OCI-LY1 (cell line): ENCODE data around the gene LDLRAD4.

Experiments
- H2AFZ ChIP-seq: fragments of 200-600 bp; sonication (generic), shearing (Covaris generic); 2 replicates; pipeline ENCODE4 v1.6.0; 2014; ENCODE audit warnings: antibody characterized with exemption, mild to moderate bottlenecking, low read length
- H3F3A ChIP-seq: fragments of 200-600 bp; sonication (generic), shearing (Covaris generic); 2 replicates; pipeline ENCODE4 v1.6.0; 2014; ENCODE audit warnings: mild to moderate bottlenecking, antibody characterized with exemption, low read length, moderate library complexity; ENCODE audit not compliant: insufficient read depth
- H3K27ac ChIP-seq: fragments of 200-600 bp; sonication (generic); 2 replicates; pipeline ENCODE4 v1.5.1; 2014; ENCODE audit warnings: low read length, mixed run types, mild to moderate bottlenecking, low read depth; ENCODE audit not compliant: poor library complexity, severe bottlenecking
- H3K27me3 ChIP-seq: fragments of 200-600 bp; sonication (generic); 2 replicates; pipeline ENCODE4 v1.6.0; 2014; ENCODE audit warnings: antibody characterized with exemption, mild to moderate bottlenecking, low read length, moderate library complexity; ENCODE audit not compliant: insufficient read depth
- H3K36me3 ChIP-seq: fragments of 200-600 bp; sonication (generic); 2 replicates; pipeline ENCODE4 v1.6.1; 2014; ENCODE audit warnings: mild to moderate bottlenecking, antibody characterized with exemption, low read length, moderate library complexity, mixed read lengths; ENCODE audit not compliant: insufficient read depth
- H3K4me1 ChIP-seq: fragments of 200-600 bp; sonication (generic); 2 replicates; pipeline ENCODE4 v1.5.1; 2014; ENCODE audit warnings: mild to moderate bottlenecking, low read length, moderate library complexity; ENCODE audit not compliant: insufficient read depth, severe bottlenecking
- H3K4me2 ChIP-seq: fragments of 200-600 bp; sonication (generic), shearing (Covaris generic); 2 replicates; pipeline ENCODE4 v1.6.1; 2014; ENCODE audit warnings: low read length
- H3K4me3 ChIP-seq: fragments of 200-600 bp; sonication (generic); 2 replicates; pipeline ENCODE4 v1.5.1; 2014; ENCODE audit warnings: low read length, low read depth, mild to moderate bottlenecking, mixed read lengths; ENCODE audit not compliant: poor library complexity, severe bottlenecking
- H3K79me2 ChIP-seq: fragments of 200-600 bp; shearing (Covaris generic); 2 replicates; pipeline ENCODE4 v1.6.1; 2016; ENCODE audit warnings: mixed run types, low read length, mixed read lengths; ENCODE audit not compliant: insufficient read depth
- H3K9ac ChIP-seq: fragments of 200-600 bp; sonication (generic), shearing (Covaris generic); 2 replicates; pipeline ENCODE4 v1.6.1; 2014; ENCODE audit warnings: mild to moderate bottlenecking, low read length, mixed read lengths
- H3K9me2 ChIP-seq: fragments of 200-600 bp; sonication (generic), shearing (Covaris generic); 2 replicates; pipeline ENCODE4 v1.6.1; 2014; ENCODE audit warnings: low read depth, mild to moderate bottlenecking, low read length, mixed read lengths
- H3K9me3 ChIP-seq: fragments of 200-600 bp; shearing (Covaris generic); 2 replicates; pipeline ENCODE4 v1.6.1; 2014; ENCODE audit warnings: low read length, mixed read lengths
- H4K20me1 ChIP-seq: fragments of 200-600 bp; sonication (generic), shearing (Covaris generic); 2 replicates; pipeline ENCODE4 v1.6.0; 2016; ENCODE audit warnings: mild to moderate bottlenecking, low read length; ENCODE audit not compliant: insufficient read depth
- CTCF ChIP-seq: fragments of 200-600 bp; sonication (generic), shearing (Covaris generic); IDR thresholded peaks from 2 replicates; pipeline ENCODE4 v1.5.1; 2017; ENCODE audit warnings: mild to moderate bottlenecking, antibody characterized with exemption, low read length, moderate library complexity, mixed read lengths
- EZH2 ChIP-seq: fragments of 200-600 bp; sonication (generic), shearing (Covaris generic); IDR thresholded peaks from 2 replicates; pipeline ENCODE4 v1.8.0; 2017; ENCODE audit warnings: borderline replicate concordance, mixed run types, mild to moderate bottlenecking, antibody characterized with exemption, low read length, moderate library complexity, mixed read lengths

LDLRAD4 gene

GRCh38 chr18:13635046-13635445 lies 416.5 kb downstream of the LDLRAD4 start:
- peaks cover 29% of the 10 kb centered on the region for H3K9me3 ChIP-seq
- peaks cover 24% of the 10 kb centered on the region; the same call in 1 of the 2 replicates for H3K79me2 ChIP-seq
- no peaks in the 10 kb centered on the region for H3K27me3 ChIP-seq
- H3K27ac ChIP-seq, result no peak overlapping the region
- H3K9me2 ChIP-seq, result no peaks in the 10 kb centered on the region
- H3K4me2 ChIP-seq, result no peak overlapping the region
- H4K20me1 ChIP-seq, result no peaks in the 10 kb centered on the region
- H2AFZ ChIP-seq, result no peak overlapping the region
- H3K36me3 ChIP-seq, result peaks cover 90% of the 10 kb centered on the region
- H3K4me3 ChIP-seq, result no peak overlapping the region
- peaks cover under 1% of the 10 kb centered on the region for H3K4me1 ChIP-seq
- no peaks in the 10 kb centered on the region for H3F3A ChIP-seq
- TF ChIP-seq EZH2 (no peak), CTCF (no peak)
- H3K9ac ChIP-seq, result no peak overlapping the region

GRCh38 chr18:13638719-13639595 lies 420.4 kb downstream of the LDLRAD4 start:
- H3K9me2 ChIP-seq, result no peaks in the 10 kb centered on the region
- H4K20me1 ChIP-seq, result no peaks in the 10 kb centered on the region
- H3K27ac ChIP-seq, result no peak overlapping the region
- H3K4me2 ChIP-seq, result no peak overlapping the region
- peaks cover 82% of the 10 kb centered on the region for H3K36me3 ChIP-seq
- no peaks in the 10 kb centered on the region for H3K4me1 ChIP-seq
- peaks cover 5% of the 10 kb centered on the region; the same call in 1 of the 2 replicates for H3K9me3 ChIP-seq
- peaks cover 14% of the 10 kb centered on the region; the same call in 1 of the 2 replicates for H3K79me2 ChIP-seq
- H3K27me3 ChIP-seq, result no peaks in the 10 kb centered on the region
- H3K9ac ChIP-seq, result no peak overlapping the region
- TF ChIP-seq CTCF (no peak), EZH2 (no peak)
- H2AFZ ChIP-seq, result no peak overlapping the region
- H3F3A ChIP-seq, result no peaks in the 10 kb centered on the region
- no peak overlapping the region for H3K4me3 ChIP-seq

GRCh38 chr18:13640266-13640860 lies 421.8 kb downstream of the LDLRAD4 start:
- Histone ChIP-seq H3K27ac (no peak overlapping the region), H3K9me2 (no peaks in the 10 kb centered on the region), H3K9me3 (no peaks in the 10 kb centered on the region), H2AFZ (no peak overlapping the region), H3K4me2 (no peak overlapping the region), H3K36me3 (peaks cover 81% of the 10 kb centered on the region), H3K4me1 (no peaks in the 10 kb centered on the region), H3K9ac (no peak overlapping the region), H3K79me2 (peaks cover under 1% of the 10 kb centered on the region; the same call in 1 of the 2 replicates), H3K4me3 (no peak overlapping the region), H3K27me3 (no peaks in the 10 kb centered on the region), H3F3A (no peaks in the 10 kb centered on the region), H4K20me1 (no peaks in the 10 kb centered on the region)
- TF ChIP-seq CTCF (no peak), EZH2 (no peak)
